ENCODE results near the gene ZNF385C. TPM values are rescaled to one million over a fixed set of nuclear protein-coding genes. Genes with fewer than 3 reads are reported as not detected.
"Not testable (repeated sequence)": the region's sequence is repeated elsewhere in the genome, so short reads cannot be mapped to it uniquely, and the experiment has no call there.

The ZNF385C gene
- polyA plus RNA-seq, result under 1 TPM in 1 of 3 donors, not detected in 2; 0.44 TPM

GRCh38 chr17:42097691-42098631 lies at the start of gene ZNF385C:
Gene ZNF385C, minus strand, starts transcription at chr17:42098473. Its CDS starts 35,417 bp downstream, at chr17:42063056.
- Mint-ChIP-seq H3K4me1 (no peaks in the 10 kb centered on the region), H3K4me3 (peak within 1 kb of the TSS in 1 of 5 donors; percentile 20), H3K9me3 (no peaks in the 10 kb centered on the region), H3K36me3 (peaks cover 0 to 4% (median 0%) of the 10 kb centered on the region in 3 donors), H3K27ac (peak within 1 kb of the TSS in 1 of 6 donors; percentile 24), H3K27me3 (ENCODE audit: low read depth in 3 of 3) (peaks cover 5 to 9% (median 6%) of the 10 kb centered on the region in 3 donors)
- no peak for DNase-seq

- no peak overlapping the region for H3K4me3 Mint-ChIP-seq
- peak overlapping the region in 2 of 6 donors; percentile 59 to 73 for H3K27ac Mint-ChIP-seq
- no peak for DNase-seq
- peaks cover 0 to 2% (median 0%) of the 10 kb centered on the region in 3 donors for H3K27me3 Mint-ChIP-seq (ENCODE audit: low read depth in 3 of 3)
- peaks cover 30 to 55% of the 10 kb centered on the region in 2 donors for H3K4me1 Mint-ChIP-seq
- H3K36me3 Mint-ChIP-seq, result peaks cover 0 to 11% (median 9%) of the 10 kb centered on the region in 3 donors
- no peaks in the 10 kb centered on the region for H3K9me3 Mint-ChIP-seq
Observed at GRCh38 chr17:42146911-42147607, 48.8 kb upstream of the ZNF385C start.

GRCh38 chr17:42143138-42143537 lies 44.9 kb upstream of the ZNF385C start:
- not testable (repeated sequence) for DNase-seq; H3K9me3 Mint-ChIP-seq; H3K4me3 Mint-ChIP-seq; H3K36me3 Mint-ChIP-seq; H3K27me3 Mint-ChIP-seq (ENCODE audit: low read depth in 3 of 3)
- peak overlapping the region in 2 of 6 donors; percentile 18 to 25 for H3K27ac Mint-ChIP-seq
- peaks cover 35 to 59% of the 10 kb centered on the region in 2 donors for H3K4me1 Mint-ChIP-seq

GRCh38 chr17:42142371-42142896 lies 44.2 kb upstream of the ZNF385C start:
- no peak overlapping the region for H3K4me3 Mint-ChIP-seq

GRCh38 chr17:42141382-42141781 lies 43.1 kb upstream of the ZNF385C start:
- no peak for DNase-seq
- peaks cover 0 to 4% (median 0%) of the 10 kb centered on the region in 3 donors for H3K27me3 Mint-ChIP-seq (ENCODE audit: low read depth in 3 of 3)
- peak overlapping the region in 2 of 6 donors; percentile 17 to 34 for H3K27ac Mint-ChIP-seq
- no peaks in the 10 kb centered on the region for H3K9me3 Mint-ChIP-seq
- peaks cover 35 to 55% of the 10 kb centered on the region in 2 donors for H3K4me1 Mint-ChIP-seq
- no peak overlapping the region for H3K4me3 Mint-ChIP-seq
- H3K36me3 Mint-ChIP-seq, result peaks cover 0 to 6% (median 4%) of the 10 kb centered on the region in 3 donors

More at GRCh38 chr17:42142371-42142896, 44.2 kb upstream of the ZNF385C start:
- peak overlapping the region in 2 of 6 donors; percentile 18 to 37 for H3K27ac Mint-ChIP-seq
- no peak for DNase-seq
- H3K9me3 Mint-ChIP-seq, result no peaks in the 10 kb centered on the region
- H3K4me1 Mint-ChIP-seq, result peaks cover 37 to 60% of the 10 kb centered on the region in 2 donors
- H3K36me3 Mint-ChIP-seq, result peaks cover 0 to 6% (median 5%) of the 10 kb centered on the region in 3 donors
- peaks cover 0 to 4% (median 0%) of the 10 kb centered on the region in 3 donors for H3K27me3 Mint-ChIP-seq (ENCODE audit: low read depth in 3 of 3)

GRCh38 chr17:42140690-42141089 lies 42.4 kb upstream of the ZNF385C start:
- H3K9me3 Mint-ChIP-seq; H3K27ac Mint-ChIP-seq; H3K27me3 Mint-ChIP-seq (ENCODE audit: low read depth in 3 of 3); H3K36me3 Mint-ChIP-seq; DNase-seq; H3K4me3 Mint-ChIP-seq: not testable (repeated sequence)
- peaks cover 38 to 62% of the 10 kb centered on the region in 2 donors for H3K4me1 Mint-ChIP-seq

- no peak for DNase-seq
- Mint-ChIP-seq H3K36me3 (peaks cover 0 to 6% (median 4%) of the 10 kb centered on the region in 3 donors), H3K9me3 (no peaks in the 10 kb centered on the region), H3K27me3 (ENCODE audit: low read depth in 3 of 3) (peaks cover 0 to 6% (median 0%) of the 10 kb centered on the region in 3 donors), H3K4me1 (peaks cover 47 to 64% of the 10 kb centered on the region in 2 donors), H3K4me3 (no peak overlapping the region), H3K27ac (peak overlapping the region in 1 of 6 donors; percentile 17)
Observed at GRCh38 chr17:42138749-42139492, 40.6 kb upstream of the ZNF385C start.

- Mint-ChIP-seq H3K36me3 (no peaks in the 10 kb centered on the region), H3K27me3 (ENCODE audit: low read depth in 3 of 3) (peaks cover 0 to 6% (median 2%) of the 10 kb centered on the region in 3 donors), H3K27ac (no peak overlapping the region), H3K4me1 (peaks cover 52 to 65% of the 10 kb centered on the region in 2 donors), H3K9me3 (no peaks in the 10 kb centered on the region), H3K4me3 (no peak overlapping the region)
- no peak for DNase-seq
Observed at GRCh38 chr17:42136654-42137051, 38.4 kb upstream of the ZNF385C start.

GRCh38 chr17:42135664-42136653 lies 37.7 kb upstream of the ZNF385C start:
- H3K27ac Mint-ChIP-seq, result peak overlapping the region in 5 of 6 donors; percentile 11 to 60 (median 47)
- H3K36me3 Mint-ChIP-seq, result peaks cover 0 to 4% (median 4%) of the 10 kb centered on the region in 3 donors
- no peaks in the 10 kb centered on the region for H3K9me3 Mint-ChIP-seq
- peaks cover 0 to 6% (median 2%) of the 10 kb centered on the region in 3 donors for H3K27me3 Mint-ChIP-seq (ENCODE audit: low read depth in 3 of 3)
- peaks cover 51 to 65% of the 10 kb centered on the region in 2 donors for H3K4me1 Mint-ChIP-seq
- no peak overlapping the region for H3K4me3 Mint-ChIP-seq
- DNase-seq, result no peak

- H3K9me3 Mint-ChIP-seq, result no peaks in the 10 kb centered on the region
- H3K4me3 Mint-ChIP-seq, result no peak overlapping the region
- no peak for DNase-seq
- H3K36me3 Mint-ChIP-seq, result peaks cover 3 to 4% (median 4%) of the 10 kb centered on the region in 3 donors
- peaks cover 0 to 6% (median 2%) of the 10 kb centered on the region in 3 donors for H3K27me3 Mint-ChIP-seq (ENCODE audit: low read depth in 3 of 3)
- peaks cover 52 to 66% of the 10 kb centered on the region in 2 donors for H3K4me1 Mint-ChIP-seq
- peak overlapping the region in 1 of 6 donors; percentile 2 for H3K27ac Mint-ChIP-seq
Observed at GRCh38 chr17:42135151-42135550, 36.9 kb upstream of the ZNF385C start.

GRCh38 chr17:42133461-42134041 lies 35.3 kb upstream of the ZNF385C start:
- Mint-ChIP-seq H3K9me3 (no peaks in the 10 kb centered on the region), H3K27ac (peak overlapping the region; percentile 62 to 84 (median 74)), H3K36me3 (peaks cover 4 to 6% (median 4%) of the 10 kb centered on the region in 3 donors), H3K27me3 (ENCODE audit: low read depth in 3 of 3) (peaks cover 0 to 5% (median 2%) of the 10 kb centered on the region in 3 donors), H3K4me1 (peaks cover 47 to 60% of the 10 kb centered on the region in 2 donors), H3K4me3 (peak overlapping the region in 4 of 5 donors; percentile 16 to 56 (median 48))
- no peak for DNase-seq

Data from immature natural killer cell (primary cell).